HepG2 (cell line): Measurements from ENCODE around the gene GPS1. TPM values are rescaled to one million over a fixed set of nuclear protein-coding genes. Genes with fewer than 3 reads are reported as not detected.

Source experiments
- CHD4 ChIP-seq: fragments of 200-600 bp; sonication (generic); IDR thresholded peaks from 2 replicates; pipeline ENCODE4 v1.7.0; 2017; ENCODE audit warnings: mild to moderate bottlenecking, low read length, borderline replicate concordance
- HCFC1 ChIP-seq: fragments of 150-350 bp; IDR thresholded peaks from 2 replicates; pipeline ENCODE4 v1.6.1; 2014; ENCODE audit warnings: low read depth, low read length
- HNRNPH1 ChIP-seq: fragments of 200-400 bp; formaldehyde crosslinking; optimal IDR thresholded peaks from 2 replicates; pipeline ENCODE3; 2017; ENCODE audit warnings: mild to moderate bottlenecking, low read depth, low read length
- NFYB ChIP-seq: sonication (generic); formaldehyde crosslinking; IDR thresholded peaks from 2 replicates; pipeline ENCODE4 v1.4.0; 2020; ENCODE audit warnings: missing genetic modification reagents
- RBM39 ChIP-seq: fragments of 200-400 bp; formaldehyde crosslinking; IDR thresholded peaks from one replicate; pipeline ENCODE4 v1.6.1; 2018; ENCODE audit warnings: antibody characterized with exemption, mild to moderate bottlenecking, low read depth, low read length; ENCODE audit not compliant: poor library complexity, severe bottlenecking
- RXRB ChIP-seq: IDR thresholded peaks from 2 replicates; pipeline ENCODE4 v1.6.1; 2016; ENCODE audit warnings: borderline replicate concordance, missing genetic modification reagents, missing compliant biosample characterization
- SETDB1 ChIP-seq: sonication (generic); formaldehyde crosslinking; IDR thresholded peaks from 2 replicates; pipeline ENCODE4 v1.5.1; 2020; ENCODE audit warnings: missing genetic modification reagents, mild to moderate bottlenecking, borderline replicate concordance
- SPEN ChIP-seq: sonication (generic); formaldehyde crosslinking; IDR thresholded peaks from 2 replicates; pipeline ENCODE4 v1.5.1; 2020; ENCODE audit warnings: low read depth, mild to moderate bottlenecking, missing genetic modification reagents
- ZNF143 ChIP-seq: sonication (generic); formaldehyde crosslinking; IDR thresholded peaks from 2 replicates; pipeline ENCODE4 v1.4.0; 2020; ENCODE audit warnings: missing genetic modification reagents
- ZNF260 ChIP-seq: sonication (generic); formaldehyde crosslinking; IDR thresholded peaks from 2 replicates; pipeline ENCODE4 v1.4.0; 2020; ENCODE audit warnings: missing genetic modification reagents, low read depth, mild to moderate bottlenecking, borderline replicate concordance
- ZNF614 ChIP-seq: IDR thresholded peaks from 2 replicates; pipeline ENCODE4 v1.6.1; 2018; ENCODE audit warnings: missing biosample characterization, missing genetic modification reagents, inconsistent platforms, borderline replicate concordance
- ZNF616 ChIP-seq: sonication (generic); formaldehyde crosslinking; IDR thresholded peaks from 2 replicates; pipeline ENCODE4 v1.5.0; 2020; ENCODE audit warnings: low read depth, mild to moderate bottlenecking, missing genetic modification reagents
- ZSCAN22 ChIP-seq: sonication (generic); formaldehyde crosslinking; IDR thresholded peaks from 2 replicates; pipeline ENCODE4 v1.4.0; 2020; ENCODE audit warnings: mild to moderate bottlenecking, missing genetic modification reagents
- polyA plus RNA-seq, 8 experiments: library from polyadenylated mRNA; depleted of rRNA in 3 of 8; stranded (reverse) in 7 of 8; unstranded in 1 of 8; fragments of >200 nt; fragmentation: Illumina TruSeq in 4 of 8; extraction: Trizol in 4 of 8; gene quantifications; 2 replicates each; pipeline versions ENCODE4 v1.2.1 to v1.2.3, GENCODE V29; 2011 to 2016; ENCODE audit warnings: low read depth in 4 of 8, missing spikeins in 1 of 8, mixed read lengths in 1 of 8; ENCODE audit not compliant: insufficient read depth in 1 of 8
- total RNA-seq, 5 experiments: library from RNA; depleted of rRNA; stranded (reverse); fragments of >200 nt; fragmentation: Illumina TruSeq; extraction: Trizol; gene quantifications; 2 replicates each; pipeline ENCODE4 v1.2.3, GENCODE V29; 2016; ENCODE audit warnings: low read depth in 1 of 5
- TF ChIP-seq, protein P1 (sequence below): sonication (generic); formaldehyde crosslinking; IDR thresholded peaks from 2 replicates; pipeline ENCODE4 v1.9.0; 2021; ENCODE audit warnings: missing genetic modification reagents, borderline replicate concordance
- TF ChIP-seq, protein P2 (sequence below): sonication (generic); formaldehyde crosslinking; IDR thresholded peaks from 2 replicates; pipeline ENCODE4 v1.4.0; 2020; ENCODE audit warnings: mild to moderate bottlenecking, missing genetic modification reagents
- TF ChIP-seq, protein P3 (sequence below): sonication (generic); formaldehyde crosslinking; IDR thresholded peaks from 2 replicates; pipeline ENCODE4 v1.4.0; 2020; ENCODE audit warnings: missing genetic modification reagents, mild to moderate bottlenecking, borderline replicate concordance
- TF ChIP-seq, protein P4 (sequence below): sonication (generic); formaldehyde crosslinking; IDR thresholded peaks from 2 replicates; pipeline ENCODE4 v1.4.0; 2020; ENCODE audit warnings: missing genetic modification reagents
- TF ChIP-seq, protein P5 (sequence below): sonication (generic); formaldehyde crosslinking; IDR thresholded peaks from 2 replicates; pipeline ENCODE4 v1.5.0; 2020; ENCODE audit warnings: missing genetic modification reagents, mild to moderate bottlenecking, borderline replicate concordance

Gene GPS1
- total and polyA plus RNA-seq, 2 of the 13 experiments (the other 11 are each of a cell fraction or from before 2014, with no cell fraction given), result 124 to 128 TPM

DNA sequence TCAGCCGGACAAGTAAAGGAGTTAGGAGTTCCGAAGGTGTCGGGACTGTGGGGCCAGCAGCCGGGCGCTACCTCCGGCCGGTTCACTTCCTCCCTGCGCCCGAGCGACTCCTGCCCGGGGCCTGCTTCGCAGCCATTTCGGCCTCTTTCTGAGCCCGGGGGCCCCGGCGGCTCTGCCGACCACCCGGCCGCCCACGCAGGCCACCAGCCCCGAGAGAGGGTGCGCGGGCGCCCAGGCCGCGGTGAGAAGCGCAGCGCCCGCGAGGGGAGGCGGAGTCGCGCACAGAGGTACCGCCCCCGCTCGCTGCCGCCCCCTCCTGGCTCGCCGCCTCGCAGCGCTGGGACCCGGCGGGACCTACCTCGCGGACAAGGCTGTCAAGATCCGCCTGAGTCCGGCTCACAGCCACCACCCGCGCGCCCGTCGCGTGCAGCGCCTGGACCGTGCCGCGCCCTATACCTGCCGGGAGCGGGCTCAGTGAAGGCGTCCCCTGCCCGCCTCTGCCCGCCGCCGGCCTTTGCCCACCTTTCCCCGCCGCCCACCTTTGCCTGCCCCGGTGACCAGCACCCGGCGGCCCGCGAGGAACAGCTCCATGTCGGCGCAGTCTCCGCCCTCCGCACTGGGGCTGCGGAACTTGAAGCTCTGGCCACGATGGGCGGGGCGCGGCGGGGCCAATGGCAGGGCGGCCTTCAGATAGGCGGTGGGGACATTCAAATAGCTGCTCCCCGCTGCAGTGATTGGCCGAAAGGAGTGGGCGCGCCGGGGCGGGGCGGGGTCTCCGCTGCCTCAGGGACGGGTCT is 14.4 kb upstream of the GPS1 start, which contains the start of gene DCXR (continued):
- TF ChIP-seq, protein P1, sequence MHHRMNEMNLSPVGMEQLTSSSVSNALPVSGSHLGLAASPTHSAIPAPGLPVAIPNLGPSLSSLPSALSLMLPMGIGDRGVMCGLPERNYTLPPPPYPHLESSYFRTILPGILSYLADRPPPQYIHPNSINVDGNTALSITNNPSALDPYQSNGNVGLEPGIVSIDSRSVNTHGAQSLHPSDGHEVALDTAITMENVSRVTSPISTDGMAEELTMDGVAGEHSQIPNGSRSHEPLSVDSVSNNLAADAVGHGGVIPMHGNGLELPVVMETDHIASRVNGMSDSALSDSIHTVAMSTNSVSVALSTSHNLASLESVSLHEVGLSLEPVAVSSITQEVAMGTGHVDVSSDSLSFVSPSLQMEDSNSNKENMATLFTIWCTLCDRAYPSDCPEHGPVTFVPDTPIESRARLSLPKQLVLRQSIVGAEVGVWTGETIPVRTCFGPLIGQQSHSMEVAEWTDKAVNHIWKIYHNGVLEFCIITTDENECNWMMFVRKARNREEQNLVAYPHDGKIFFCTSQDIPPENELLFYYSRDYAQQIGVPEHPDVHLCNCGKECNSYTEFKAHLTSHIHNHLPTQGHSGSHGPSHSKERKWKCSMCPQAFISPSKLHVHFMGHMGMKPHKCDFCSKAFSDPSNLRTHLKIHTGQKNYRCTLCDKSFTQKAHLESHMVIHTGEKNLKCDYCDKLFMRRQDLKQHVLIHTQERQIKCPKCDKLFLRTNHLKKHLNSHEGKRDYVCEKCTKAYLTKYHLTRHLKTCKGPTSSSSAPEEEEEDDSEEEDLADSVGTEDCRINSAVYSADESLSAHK, result no peak
- TF ChIP-seq, protein P2, sequence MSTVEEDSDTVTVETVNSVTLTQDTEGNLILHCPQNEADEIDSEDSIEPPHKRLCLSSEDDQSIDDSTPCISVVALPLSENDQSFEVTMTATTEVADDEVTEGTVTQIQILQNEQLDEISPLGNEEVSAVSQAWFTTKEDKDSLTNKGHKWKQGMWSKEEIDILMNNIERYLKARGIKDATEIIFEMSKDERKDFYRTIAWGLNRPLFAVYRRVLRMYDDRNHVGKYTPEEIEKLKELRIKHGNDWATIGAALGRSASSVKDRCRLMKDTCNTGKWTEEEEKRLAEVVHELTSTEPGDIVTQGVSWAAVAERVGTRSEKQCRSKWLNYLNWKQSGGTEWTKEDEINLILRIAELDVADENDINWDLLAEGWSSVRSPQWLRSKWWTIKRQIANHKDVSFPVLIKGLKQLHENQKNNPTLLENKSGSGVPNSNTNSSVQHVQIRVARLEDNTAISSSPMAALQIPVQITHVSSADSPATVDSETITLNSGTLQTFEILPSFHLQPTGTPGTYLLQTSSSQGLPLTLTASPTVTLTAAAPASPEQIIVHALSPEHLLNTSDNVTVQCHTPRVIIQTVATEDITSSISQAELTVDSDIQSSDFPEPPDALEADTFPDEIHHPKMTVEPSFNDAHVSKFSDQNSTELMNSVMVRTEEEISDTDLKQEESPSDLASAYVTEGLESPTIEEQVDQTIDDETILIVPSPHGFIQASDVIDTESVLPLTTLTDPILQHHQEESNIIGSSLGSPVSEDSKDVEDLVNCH (CRISPR knock-in tag), result no peak
- TF ChIP-seq NFYB (CRISPR knock-in tag) (peak; percentile 95), SETDB1 (CRISPR knock-in tag) (no peak), CHD4 (0 out of 2 replicates have a peak, but pooled peaks have one; percentile 46), SPEN (CRISPR knock-in tag) (peak; percentile 91), RXRB (CRISPR knock-in tag) (peak; percentile 59), ZNF614 (peak; percentile 87; the same call in 1 of the 2 replicates), ZNF616 (CRISPR knock-in tag) (peak; percentile 49; the same call in 1 of the 2 replicates), HNRNPH1 (no peak), RBM39 (peak; percentile 72), ZNF143 (CRISPR knock-in tag) (no peak; the same call in 1 of the 2 replicates), ZSCAN22 (no peak), HCFC1 (0 out of 2 replicates have a peak, but pooled peaks have one; percentile 9), ZNF260 (CRISPR knock-in tag) (no peak)
- TF ChIP-seq, protein P3, sequence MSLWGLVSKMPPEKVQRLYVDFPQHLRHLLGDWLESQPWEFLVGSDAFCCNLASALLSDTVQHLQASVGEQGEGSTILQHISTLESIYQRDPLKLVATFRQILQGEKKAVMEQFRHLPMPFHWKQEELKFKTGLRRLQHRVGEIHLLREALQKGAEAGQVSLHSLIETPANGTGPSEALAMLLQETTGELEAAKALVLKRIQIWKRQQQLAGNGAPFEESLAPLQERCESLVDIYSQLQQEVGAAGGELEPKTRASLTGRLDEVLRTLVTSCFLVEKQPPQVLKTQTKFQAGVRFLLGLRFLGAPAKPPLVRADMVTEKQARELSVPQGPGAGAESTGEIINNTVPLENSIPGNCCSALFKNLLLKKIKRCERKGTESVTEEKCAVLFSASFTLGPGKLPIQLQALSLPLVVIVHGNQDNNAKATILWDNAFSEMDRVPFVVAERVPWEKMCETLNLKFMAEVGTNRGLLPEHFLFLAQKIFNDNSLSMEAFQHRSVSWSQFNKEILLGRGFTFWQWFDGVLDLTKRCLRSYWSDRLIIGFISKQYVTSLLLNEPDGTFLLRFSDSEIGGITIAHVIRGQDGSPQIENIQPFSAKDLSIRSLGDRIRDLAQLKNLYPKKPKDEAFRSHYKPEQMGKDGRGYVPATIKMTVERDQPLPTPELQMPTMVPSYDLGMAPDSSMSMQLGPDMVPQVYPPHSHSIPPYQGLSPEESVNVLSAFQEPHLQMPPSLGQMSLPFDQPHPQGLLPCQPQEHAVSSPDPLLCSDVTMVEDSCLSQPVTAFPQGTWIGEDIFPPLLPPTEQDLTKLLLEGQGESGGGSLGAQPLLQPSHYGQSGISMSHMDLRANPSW (CRISPR knock-in tag), result no peak
- TF ChIP-seq, protein P4, sequence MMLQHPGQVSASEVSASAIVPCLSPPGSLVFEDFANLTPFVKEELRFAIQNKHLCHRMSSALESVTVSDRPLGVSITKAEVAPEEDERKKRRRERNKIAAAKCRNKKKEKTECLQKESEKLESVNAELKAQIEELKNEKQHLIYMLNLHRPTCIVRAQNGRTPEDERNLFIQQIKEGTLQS (CRISPR knock-in tag), result no peak; the same call in 1 of the 2 replicates
- TF ChIP-seq, protein P5, sequence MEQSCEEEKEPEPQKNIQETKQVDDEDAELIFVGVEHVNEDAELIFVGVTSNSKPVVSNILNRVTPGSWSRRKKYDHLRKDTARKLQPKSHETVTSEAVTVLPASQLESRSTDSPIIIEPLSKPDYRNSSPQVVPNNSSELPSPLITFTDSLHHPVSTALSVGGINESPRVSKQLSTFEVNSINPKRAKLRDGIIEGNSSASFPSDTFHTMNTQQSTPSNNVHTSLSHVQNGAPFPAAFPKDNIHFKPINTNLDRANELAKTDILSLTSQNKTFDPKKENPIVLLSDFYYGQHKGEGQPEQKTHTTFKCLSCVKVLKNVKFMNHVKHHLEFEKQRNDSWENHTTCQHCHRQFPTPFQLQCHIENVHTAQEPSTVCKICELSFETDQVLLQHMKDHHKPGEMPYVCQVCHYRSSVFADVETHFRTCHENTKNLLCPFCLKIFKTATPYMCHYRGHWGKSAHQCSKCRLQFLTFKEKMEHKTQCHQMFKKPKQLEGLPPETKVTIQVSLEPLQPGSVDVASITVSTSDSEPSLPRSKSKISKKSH (CRISPR knock-in tag), result no peak
